OCI-M1 (cell line): ENCODE measurements around the gene CRYGN.

Experiments
- DNase-seq: peaks from one replicate; lab custom pipeline; 2025; lab: John Stamatoyannopoulos, UW

CRYGN gene

DNA sequence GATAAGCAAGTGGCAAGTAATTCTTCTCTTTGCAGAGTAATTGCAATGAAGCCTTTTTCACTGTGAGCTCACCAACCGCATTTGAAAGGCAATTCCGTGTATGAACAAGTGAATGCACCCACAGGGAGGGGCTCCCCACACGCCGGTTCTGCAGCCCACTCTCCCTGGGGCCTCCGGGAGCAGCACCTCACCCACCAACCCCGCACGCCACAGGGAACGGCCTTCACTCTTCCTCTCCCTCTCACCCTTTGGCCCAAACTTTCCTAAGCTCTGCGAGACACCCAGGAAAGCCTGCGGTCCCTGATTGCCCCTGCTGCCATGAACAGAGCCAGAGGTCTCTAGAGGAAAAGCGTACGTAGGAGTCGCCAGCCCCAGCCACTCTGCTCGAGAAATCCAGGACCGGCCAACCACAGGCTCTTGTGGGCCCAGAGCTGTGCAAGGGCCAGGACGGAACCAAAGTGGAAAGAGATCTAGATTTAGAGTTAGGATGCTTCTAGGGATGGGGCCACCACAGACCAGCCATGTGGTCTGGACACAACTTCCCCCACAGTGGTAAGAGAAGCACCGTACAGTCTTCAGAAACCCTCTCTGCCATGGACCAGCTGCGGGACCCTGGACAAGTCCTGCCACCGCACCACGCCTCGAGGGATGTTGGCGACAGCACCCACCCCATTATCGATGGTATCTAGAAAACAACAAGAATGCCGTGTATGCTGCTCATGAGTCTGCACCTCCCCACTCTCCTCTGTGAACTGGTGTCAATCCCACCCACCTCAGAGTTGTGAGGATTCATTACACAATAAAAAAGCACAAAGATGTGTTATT is 33.7 kb downstream of the CRYGN start:
- no peak for DNase-seq

DNA sequence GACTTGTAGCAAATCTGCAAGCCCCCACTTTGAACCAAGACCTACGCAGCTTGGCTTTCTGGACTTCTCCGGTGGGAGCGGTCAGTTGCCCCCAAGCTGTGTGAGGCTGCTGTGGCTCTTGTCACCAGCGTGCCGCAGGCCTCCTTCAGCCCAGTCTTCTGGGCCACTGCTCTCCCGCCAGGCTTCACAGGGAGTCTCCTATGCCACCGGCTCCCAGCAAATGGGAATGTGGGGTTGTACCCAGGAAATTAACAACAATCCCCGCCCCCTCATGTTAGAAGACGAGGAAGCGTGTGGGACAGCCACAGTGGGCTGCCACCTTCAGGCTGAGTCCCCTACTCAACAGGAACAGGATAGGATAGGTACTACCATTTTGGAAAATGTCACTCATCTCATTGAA is 34.4 kb downstream of the CRYGN start:
- no peak for DNase-seq

DNA sequence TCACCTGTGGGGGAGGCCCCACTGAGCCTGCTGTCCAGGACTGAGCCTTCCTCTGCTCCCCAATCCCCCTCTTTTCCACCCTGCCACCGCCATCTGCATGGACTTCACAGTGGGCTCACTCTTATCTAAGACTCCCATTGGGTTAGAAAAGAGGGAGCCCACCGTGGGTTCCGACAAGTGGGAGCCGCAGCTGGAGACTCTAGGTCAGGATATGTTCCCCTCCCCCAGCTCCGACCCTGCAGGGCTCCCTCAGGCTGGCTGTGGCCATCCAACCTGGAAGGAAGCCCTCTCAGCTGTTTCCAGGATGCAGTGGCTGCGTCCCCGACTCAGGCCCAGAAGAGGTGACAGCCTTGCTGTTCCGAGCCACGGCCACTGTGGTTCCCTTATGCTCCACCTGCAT is 34.9 kb downstream of the CRYGN start:
- DNase-seq = no peak

DNA sequence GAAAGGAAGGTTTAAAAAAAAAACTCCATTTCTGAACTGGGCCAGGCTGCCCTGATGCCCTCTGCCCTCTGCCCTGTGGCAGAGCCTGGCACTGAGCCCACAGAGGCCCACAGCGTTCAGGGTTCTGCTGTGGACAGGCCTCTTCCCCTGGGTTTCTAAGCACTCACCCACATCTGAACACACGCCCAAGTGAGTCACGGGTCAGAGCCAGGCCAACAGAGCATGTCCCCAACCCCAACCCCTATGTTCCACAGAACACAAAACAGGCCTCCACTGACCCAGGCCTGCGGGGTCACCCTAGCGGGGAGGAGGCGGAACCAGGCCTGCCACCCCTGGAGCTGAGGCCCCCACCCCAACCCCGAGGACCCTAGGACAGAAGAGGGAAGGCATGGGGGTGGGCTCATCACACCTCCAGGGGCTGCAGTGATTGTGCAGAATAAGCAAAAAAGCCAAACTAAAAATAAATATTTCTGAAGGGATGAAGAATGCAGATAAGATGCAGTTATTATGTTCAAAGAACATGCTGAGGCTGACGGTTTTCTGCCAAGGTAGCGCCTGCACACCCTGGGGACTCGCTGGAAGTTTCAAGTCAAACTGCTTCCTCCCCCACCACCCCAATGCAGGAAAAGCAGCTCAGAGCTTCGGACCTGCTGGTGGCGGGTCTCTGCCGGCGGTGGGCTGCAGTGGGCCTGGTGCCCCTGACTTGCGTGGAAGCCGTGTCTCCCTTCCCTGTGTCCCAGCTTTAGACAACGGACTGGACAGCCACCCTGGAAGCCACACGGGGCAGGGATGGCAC is 35.5 kb downstream of the CRYGN start:
- no peak for DNase-seq

DNA sequence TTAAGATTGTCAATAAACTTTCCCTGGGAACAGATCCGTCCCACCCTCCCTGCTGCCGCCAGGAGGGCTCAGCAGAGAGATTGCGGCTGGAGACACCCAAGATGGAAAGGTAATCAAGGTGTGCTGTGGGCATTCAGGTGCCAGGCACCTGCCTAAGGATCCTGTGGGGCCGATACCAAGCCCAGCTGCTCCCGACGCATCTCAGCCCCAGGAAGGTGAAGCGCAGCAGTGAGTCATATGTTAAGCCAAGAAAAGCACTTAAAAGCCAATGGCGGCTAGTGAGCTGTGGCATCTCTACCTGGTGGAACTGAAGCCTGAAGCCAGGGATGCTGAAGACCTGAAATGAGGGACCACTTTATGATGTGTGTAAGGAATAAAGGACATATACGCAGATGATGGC is 36.2 kb downstream of the CRYGN start:
- no peak for DNase-seq

DNA sequence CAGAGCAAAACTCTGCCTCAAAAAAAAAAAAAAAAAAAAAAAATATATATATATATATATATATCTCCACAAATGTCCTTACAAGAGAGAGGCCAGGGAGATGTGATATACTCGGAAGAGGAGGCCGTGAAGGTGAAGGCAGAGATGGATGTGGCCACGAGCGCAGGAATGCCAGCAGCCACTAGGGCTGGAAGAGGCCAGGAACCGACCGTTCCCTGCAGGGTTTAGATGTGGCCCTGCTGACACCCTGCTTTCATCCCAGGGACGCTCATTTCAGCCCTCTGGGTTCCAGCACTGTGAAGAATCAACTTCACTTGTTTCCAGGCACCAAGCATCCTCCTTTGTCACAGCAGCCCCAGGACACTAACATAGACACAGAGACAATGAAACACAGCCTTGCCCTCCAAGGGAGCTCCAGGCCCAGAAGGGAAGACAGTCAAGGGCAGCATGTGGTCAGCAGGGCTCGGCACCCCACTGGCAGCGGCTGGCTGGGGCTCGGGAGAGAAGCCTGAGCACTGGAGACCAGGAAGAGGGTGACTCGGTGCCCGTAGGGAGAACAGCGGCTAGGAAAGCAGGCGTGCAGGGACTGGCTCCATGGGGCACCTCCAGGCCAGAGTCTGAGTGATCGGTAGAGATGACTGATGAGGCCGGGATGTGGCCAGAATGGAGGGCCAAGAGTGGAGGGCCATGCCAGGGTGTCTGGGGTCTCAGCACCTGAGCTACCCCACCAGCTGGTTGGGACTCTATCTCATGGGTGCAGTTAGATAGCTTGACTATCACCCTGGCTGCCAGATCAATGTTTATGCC is 37.7 kb downstream of the CRYGN start:
- no peak for DNase-seq

DNA sequence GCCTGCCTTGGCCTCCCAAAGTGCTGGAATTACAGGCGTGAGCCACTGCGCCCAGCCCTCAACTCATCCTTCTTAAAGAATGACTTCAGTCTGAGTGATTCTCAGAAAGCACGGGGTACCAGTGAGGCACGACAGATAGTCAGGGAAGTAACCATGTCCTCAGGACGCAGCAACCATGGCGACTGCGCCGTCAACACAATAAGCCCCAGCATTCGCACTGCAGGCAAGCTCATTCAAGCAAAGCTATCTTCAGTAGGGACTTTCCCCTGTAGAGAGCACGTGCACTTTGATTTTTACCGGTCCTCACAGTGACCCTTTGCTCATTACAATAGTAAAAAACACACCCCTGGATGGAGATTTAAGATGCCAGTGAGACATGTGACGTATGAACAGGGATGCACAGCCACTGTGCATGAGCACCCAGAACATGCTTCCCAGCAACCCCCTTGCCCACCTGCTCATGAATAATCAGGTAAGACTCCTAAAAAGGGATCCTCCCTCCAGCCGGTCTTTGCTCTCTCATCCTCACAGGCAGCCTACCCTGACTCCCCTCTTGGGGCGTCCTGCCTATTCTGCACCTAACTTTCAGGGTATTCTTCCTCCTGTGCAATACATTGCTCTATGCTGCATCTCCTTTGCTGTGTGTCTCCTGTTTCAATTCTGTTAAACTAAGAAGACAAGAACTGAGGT is 39.2 kb downstream of the CRYGN start:
- no peak for DNase-seq

DNA sequence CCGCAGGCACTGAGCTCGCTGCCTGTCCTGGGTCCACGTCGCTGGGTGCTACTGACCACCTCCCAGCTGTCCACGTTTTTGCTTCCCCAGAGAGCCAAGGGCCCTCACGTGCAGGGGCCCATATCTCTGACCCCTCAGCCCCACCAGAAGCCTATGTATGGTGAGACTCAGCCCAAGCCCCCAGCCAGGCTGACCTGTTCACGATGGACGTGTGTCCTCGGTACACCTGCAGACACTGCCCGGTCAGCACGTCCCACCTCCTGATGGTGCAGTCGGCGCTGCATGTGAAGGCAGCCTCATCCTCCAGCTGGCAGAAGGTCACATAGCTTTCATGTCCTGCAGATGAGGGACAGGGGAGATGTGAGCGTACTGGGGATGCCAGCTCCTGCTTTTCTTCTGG is 40.0 kb downstream of the CRYGN start:
- DNase-seq = no peak

DNA sequence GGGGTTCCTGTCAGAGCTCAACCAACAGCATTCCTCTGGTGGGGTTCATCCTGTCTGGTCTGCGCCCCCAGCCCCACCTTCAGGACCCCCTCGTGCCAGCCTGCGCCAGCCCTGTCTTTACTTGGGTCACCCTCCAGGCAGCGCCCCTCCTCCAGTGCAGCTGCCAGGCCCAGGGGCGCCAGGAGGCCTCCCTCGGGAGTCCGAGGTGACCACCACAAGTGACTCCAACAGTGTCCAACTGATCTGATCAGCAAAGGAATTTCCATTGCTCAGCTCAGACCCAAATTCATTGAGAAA is 40.7 kb downstream of the CRYGN start:
- no peak for DNase-seq

DNA sequence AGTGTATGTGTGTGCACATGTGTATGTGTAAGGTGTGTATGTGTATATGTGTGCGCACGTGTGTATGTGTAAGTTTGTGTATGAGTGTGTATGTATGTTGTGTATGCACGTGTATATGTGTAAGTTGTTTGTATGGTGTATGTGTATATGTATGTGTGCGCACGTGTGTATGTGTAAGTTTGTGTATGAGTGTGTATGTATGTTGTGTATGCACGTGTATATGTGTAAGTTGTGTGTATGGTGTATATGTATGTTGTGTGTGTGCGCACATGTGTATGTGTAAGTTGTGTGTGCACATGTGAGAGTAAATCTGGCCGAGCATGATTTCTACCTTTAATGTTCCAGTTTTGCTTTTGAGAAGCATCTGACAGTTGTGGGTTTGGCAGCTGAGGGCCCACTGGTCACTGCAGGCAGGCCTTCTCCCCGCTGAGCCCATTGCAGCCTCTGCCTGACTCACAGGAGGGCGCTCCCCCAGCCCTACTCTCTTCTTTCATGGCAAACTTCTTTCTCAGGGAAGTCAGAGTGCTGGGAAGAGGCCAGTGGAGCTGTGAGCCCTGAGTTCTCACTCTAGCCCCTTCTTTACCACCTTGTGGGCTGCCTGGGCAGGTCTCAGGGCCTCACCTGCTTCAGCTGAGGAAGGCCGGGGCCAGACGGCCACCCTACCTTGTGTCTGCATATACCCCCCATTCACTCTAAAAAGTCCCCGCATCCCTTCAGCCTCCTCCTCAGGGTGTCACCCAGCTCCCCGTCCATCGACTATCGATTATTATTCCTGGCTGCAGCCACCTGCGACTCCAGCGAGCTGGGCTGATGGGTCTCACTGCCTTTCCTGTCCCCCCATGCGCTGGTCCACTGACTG is 41.3 kb downstream of the CRYGN start:
- DNase-seq = no peak

DNA sequence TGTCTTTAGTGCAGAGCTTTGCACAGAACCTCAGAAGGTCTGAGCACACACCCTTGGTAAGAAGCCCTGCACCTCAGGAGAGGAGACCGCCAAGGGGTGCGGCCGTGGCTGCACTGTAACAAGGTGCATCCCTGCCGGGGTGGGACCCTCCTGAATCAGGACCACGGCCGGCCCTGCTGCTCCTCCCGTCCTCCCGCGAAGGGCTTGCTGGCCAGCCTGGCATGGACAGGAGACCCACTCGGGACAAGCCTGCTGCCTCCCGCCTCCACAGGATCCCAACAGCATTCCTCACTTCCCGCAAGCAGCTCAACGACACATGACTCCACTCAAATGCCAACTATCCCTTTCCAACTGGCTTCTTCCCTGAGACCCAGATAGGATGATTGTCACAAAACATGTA is 42.9 kb downstream of the CRYGN start:
- no peak for DNase-seq

DNA sequence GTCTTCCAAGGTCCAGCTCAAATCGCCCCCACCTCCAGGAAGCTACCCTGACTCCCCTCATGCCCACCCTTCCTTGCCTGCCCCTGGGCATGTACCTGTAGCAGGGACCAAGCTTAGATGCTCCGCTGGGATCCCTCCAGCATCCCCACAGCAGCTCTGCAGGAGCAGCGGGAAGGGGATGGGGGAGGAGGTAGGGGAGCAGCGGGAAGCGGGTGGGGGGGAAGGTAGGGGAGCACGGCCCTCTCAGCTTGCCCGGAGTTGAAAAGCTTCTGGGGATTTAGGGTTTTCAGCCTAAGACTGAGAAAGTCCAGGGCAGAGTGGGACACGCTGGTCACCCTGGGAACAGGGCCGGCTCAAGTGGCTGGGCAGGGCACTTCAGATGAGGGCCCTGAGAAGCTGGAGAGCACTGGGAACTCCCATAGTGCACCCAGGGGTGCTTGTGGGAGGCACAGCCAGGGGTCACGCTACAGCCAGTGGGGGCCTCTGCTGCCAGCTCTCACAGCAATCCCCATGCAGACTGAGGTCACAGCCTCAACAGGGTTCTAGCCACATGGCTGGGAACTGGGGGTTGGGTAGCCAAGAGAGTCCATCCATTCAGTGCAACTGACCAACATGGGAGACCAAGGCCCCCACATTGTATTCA is 43.5 kb downstream of the CRYGN start:
- no peak for DNase-seq

DNA sequence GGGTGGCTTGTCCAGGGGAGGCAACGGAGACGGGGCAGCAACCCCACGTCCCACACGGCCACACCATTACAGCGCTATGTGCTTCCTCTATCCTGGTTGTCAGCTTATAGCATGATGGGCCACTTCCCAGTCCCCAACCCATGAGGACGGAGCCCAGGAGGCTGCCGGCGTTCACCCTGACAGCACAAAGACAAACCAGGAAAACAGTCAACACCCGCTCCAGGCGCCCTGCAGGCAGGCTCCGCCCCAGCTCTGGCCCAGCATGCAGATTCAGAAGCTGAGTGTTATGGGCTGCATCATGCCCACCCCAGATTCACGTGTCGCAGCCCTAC is 44.9 kb downstream of the CRYGN start:
- DNase-seq = no peak

DNA sequence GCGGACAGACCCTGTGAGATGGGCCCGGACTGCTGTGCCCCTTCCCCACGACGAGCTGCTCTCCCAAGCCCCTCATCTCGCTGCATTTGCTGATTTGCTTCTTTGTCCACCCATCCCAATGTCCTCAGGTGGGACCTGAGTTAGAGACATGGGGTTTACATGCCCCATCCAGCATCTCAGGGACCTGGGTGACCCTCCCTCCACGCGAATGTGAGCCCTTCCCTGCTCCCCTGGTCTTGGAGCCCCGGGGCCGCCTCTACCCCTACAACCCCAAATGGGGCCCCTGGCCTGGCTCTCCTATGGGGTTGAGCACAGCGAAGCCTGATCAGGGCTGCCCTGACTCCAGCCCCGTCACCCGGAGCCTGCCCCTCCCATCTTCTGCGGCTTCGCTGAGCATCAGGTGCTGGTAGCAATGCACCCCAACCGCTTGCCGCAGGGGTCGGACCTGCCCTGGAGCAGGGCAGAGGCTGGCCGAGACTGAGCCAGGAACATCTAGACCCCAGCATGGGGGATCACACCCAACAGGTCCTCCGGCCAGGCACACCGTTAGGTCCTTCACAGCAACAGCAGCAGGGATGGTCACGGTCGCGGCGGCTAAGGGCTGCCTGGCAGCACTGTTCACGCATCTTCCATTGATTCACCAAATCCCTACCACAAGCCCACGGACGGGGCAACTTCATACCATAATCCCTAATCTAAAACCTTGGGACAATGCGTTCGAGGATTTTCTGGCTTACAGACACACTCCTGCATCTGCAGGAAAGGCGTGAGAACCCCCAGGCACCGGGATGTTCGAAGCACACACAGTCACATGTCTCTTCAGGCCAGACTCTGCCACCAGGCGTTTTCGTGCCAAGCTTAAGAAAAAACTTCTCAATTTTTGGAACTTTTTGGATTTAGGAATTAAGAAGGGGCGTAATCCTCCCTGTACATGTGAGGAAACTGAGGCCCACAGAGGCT is 45.6 kb downstream of the CRYGN start:
- DNase-seq = no peak

DNA sequence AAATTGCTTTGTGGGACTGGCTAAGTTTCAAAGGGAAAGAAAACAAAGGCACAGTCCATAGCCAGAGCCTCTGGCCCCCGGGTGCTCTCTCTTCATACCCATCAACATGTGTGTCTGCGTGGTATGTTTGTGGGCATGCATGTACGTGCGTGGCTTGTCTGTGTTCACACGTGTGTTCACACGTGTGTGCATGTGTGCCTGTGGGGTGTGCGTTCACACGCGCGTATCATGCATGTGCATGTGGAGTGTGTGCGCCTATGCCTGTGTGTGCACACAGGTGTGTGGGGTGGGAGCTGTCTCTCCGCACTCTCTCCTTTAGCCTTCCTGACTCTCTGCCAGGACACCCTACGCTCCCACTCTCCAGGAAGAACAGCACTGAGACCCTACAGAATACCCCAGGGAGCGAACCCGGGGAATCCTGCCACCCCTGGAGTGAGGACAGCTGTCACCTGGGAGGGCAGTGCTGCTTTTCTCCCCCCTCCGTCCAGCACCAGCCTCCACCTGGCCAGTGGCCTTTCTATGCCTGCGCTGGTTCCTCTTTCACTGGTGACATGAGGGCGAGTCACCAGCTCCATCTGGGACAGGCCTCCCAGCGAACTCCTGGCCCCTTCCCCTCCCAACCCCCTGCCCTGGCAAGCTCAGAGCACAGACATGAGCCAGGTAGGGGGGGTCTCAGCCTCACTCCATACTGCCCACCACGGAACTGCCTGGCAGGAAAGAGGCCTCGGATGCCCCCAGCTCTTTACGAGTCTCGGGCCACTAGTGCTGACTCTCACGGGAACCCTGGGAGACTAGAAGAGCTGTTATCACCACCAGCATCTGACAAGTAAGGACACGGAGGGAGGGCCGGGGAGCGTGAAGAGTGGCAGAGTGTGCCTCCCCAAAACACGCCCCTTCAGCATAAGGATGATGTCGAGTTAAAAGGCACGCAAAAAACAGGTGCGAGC is 46.6 kb downstream of the CRYGN start:
- no peak for DNase-seq

DNA sequence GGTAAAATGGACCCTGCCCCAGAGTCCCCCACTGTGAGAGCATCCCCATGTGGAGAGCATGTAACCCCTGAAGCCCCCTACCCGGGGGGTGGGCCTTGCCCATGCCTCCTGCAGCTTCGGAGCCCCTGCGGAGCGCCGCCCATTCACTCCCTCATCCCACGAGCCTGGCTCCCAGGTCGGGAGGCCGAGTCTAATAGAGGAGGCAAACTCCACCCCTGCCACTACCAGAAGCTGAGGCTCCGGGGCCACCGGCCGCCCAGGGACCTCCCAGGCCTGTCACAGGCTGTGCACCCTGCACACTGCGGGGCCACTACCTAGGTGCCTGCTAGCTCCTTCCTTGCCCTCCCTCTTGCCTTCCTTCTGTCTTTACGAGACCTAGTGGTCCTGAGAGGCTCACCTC is 47.5 kb downstream of the CRYGN start:
- DNase-seq = no peak

DNA sequence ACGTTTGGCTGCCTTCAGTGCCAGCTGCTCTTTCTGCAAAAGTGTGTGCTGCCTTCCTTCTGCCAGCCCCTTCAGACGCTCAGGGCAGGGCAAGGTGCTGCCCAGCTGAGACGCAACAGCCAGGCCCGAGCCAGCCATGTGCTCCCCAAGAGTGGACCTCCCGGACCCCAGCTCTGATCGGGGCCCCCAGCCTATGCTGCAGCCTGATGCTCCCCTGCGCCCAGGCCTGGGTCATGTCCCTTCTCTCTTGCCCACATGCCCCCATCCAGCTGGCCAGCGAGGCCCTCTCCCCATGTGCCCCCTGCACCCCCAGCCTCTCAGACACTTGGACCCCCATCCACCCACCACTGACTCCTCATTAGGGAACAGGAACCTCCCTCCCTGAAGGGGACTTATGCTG is 47.9 kb downstream of the CRYGN start:
- DNase-seq = no peak

DNA sequence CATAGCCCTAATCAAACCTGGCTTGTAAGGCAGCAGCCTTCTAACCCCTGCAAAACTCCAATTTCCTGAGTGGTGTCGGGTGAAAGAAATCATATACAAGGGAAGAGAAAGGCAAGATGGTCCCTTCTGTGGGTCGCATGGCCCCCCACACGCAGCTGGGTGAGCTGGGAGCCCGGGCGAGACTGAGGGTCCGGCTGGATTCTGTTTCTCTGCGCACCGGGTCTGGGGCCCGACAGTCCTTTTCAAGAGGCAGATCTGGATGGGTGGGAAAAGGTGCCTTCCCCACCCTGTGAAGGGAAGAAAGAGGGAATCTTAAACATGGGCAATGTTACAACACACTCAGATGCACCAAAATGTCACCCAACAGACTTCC is 48.6 kb downstream of the CRYGN start:
- no peak for DNase-seq
